A549 (cell line): ENCODE results near the gene TACC2.

Source experiments
- CTCF ChIP-seq: fragments of >200 bp; sonication (Bioruptor Twin); formaldehyde crosslinking; IDR thresholded peaks from 3 replicates; pipeline ENCODE4 v1.5.1; 2016
- EP300 ChIP-seq, 2 experiments: fragments of >200 bp; sonication (Bioruptor Twin); formaldehyde crosslinking; IDR thresholded peaks; 2 replicates in 1 of 2; 3 replicates in 1 of 2; pipeline ENCODE4 v1.6.1; 2016 to 2017
- POLR2A ChIP-seq: IDR thresholded peaks from 2 replicates; pipeline ENCODE4 v1.6.1; 2012; ENCODE audit warnings: mild to moderate bottlenecking, low read length
- RAD21 ChIP-seq, 2 experiments: fragments of >200 bp in 1 of 2; sonication (Bioruptor Twin) in 1 of 2; formaldehyde crosslinking in 1 of 2; IDR thresholded peaks in 1 of 2; conservative IDR thresholded peaks in 1 of 2; 2 replicates in 1 of 2; 3 replicates in 1 of 2; pipeline ENCODE4 v1.6.1; 2012 to 2018; ENCODE audit warnings: inconsistent platforms in 1 of 2

- TF ChIP-seq CTCF = no peak
- TF ChIP-seq EP300 (IDR thresholded peaks at IDR 0.05) = no peak
- no peak for TF ChIP-seq POLR2A
- no peak for TF ChIP-seq RAD21 (conservative IDR thresholded peaks at IDR 0.05 in 1 of 2, IDR thresholded peaks at IDR 0.05 in 1 of 2)
These were observed 282.1 kb downstream of the TACC2 start, which contains the start of gene BTBD16 for GRCh38 chr10:122271076-122271475.
